Heart left ventricle (tissue), 13 donors: ENCODE measurements around the gene DNMT3A.

ENCODE experiments used
- CTCF ChIP-seq, 12 donors: fragments of 200-600 bp; sonication (generic) in 4 of 12; IDR thresholded peaks; one replicate each; pipeline versions ENCODE4 v1.5.0 to v1.8.0; 2018 to 2022; ENCODE audit warnings: antibody characterized with exemption in 12 of 12, mild to moderate bottlenecking in 5 of 12
- POLR2A ChIP-seq, 2 donors: fragments of 450-650 bp; IDR thresholded peaks; one replicate each; pipeline ENCODE4 v1.6.1; 2017; ENCODE audit warnings: antibody characterized with exemption in 2 of 2, mild to moderate bottlenecking in 2 of 2, moderate library complexity in 2 of 2
- donor health status: ischemic (EF 13 %, LVEDD 7.1; RV severe dilation, severe dysfunction).
- donor health status: DM: no; HTN: yes; CAD: no.
- donor health status: DM: no; HTN: no; CAD: no.
- donor health status: ischemic (EF 25% LVEDD 6.9; RV normal size, moderate dysfunction).
- donor health status: ischemic (EF 25% LVEDD 5.7; RV mildly dilated, moderate dysfunction).
- donor health status: ischemic (EF 35%, LVEDD 5.7; RV mildly dilated, moderate dysfunction).
- donor health status: nonischemic (EF 11% LVEDD 7.7; RV severe dilation, severe dysfunction).
- donor health status: DM: yes; HTN: yes; CAD: no.
- donor health status: PGD.
- donor health status: ischemic (EF 29% LVEDD 5.4; RV normal size, mild dysfunction).
- donor health status: nonischemic (EF 23%, LVEDD 6.1; RV moderate dilation, normal function).

- TF ChIP-seq CTCF (IDR thresholded peaks at IDR 0.05) (no peak), POLR2A (IDR thresholded peaks at IDR 0.05) (no peak)
These were observed 82.0 kb downstream of the DNMT3A start for GRCh38 chr2:25259737-25260124.
